ENCODE results near the gene ADAMTS16.

The ADAMTS16 gene

GRCh38 chr5:5116956-5117355 is 23.2 kb upstream of the ADAMTS16 start:
- TF ChIP-seq, protein P1, sequence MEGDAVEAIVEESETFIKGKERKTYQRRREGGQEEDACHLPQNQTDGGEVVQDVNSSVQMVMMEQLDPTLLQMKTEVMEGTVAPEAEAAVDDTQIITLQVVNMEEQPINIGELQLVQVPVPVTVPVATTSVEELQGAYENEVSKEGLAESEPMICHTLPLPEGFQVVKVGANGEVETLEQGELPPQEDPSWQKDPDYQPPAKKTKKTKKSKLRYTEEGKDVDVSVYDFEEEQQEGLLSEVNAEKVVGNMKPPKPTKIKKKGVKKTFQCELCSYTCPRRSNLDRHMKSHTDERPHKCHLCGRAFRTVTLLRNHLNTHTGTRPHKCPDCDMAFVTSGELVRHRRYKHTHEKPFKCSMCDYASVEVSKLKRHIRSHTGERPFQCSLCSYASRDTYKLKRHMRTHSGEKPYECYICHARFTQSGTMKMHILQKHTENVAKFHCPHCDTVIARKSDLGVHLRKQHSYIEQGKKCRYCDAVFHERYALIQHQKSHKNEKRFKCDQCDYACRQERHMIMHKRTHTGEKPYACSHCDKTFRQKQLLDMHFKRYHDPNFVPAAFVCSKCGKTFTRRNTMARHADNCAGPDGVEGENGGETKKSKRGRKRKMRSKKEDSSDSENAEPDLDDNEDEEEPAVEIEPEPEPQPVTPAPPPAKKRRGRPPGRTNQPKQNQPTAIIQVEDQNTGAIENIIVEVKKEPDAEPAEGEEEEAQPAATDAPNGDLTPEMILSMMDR (IDR thresholded peaks at IDR 0.05; ENCODE audit: low read depth, low read length): no peak

DNA sequence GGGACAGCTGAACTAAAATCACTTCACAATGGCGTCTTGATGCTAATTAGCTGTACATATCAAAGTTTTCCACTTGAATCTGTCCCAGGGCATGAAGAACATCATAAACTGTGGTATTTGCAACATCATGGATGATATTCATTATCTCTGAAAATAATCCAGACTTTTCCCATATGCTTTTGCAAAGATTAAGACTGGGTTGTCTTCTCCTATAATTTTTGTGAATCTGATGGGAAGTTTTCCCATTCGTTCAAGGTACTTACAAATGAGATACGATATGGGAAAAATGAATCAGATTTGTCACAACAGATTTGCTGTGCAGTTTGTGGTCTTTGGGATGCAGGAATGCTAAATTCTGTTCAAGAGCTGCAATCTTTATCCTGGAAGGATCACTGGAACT is 17.4 kb upstream of the ADAMTS16 start:
- TF ChIP-seq, protein P1 (IDR thresholded peaks at IDR 0.05; ENCODE audit: low read depth, low read length): no peak
- no peak overlapping the region for H3K4me3 ChIP-seq (replicated peaks in 1 of 2; ENCODE audit: low read depth in 2 of 2, low read length in 2 of 2)
- DNase-seq (ENCODE audit: low read depth in 2 of 2): no peak

More at GRCh38 chr5:5116956-5117355, 23.2 kb upstream of the ADAMTS16 start:
- no peak overlapping the region for H3K4me3 ChIP-seq (replicated peaks in 1 of 2; ENCODE audit: low read depth in 2 of 2, low read length in 2 of 2)
- DNase-seq (ENCODE audit: low read depth in 2 of 2): no peak

DNA sequence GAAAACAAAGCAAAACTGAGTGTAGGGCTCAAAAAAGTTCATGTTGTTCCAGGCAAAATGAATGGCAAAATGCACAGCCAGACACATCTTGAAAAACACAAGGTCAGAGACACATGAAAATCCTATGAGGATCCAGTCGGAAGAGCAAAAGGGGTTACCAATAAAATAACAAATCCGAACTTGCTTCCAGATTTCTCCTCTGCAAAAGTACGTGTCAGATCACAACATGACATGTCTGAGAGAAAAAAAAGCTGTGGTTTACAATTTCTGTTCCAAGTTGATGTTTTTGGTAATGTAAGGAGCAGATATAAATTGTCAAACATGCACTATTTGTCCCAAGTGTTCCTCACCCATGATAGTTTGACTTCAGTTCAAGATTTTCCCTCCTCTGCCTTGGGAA is 15.9 kb upstream of the ADAMTS16 start:
- DNase-seq (ENCODE audit: low read depth in 2 of 2): no peak
- H3K4me3 ChIP-seq (replicated peaks in 1 of 2; ENCODE audit: low read depth in 2 of 2, low read length in 2 of 2): no peak overlapping the region
- TF ChIP-seq, protein P1 (IDR thresholded peaks at IDR 0.05; ENCODE audit: low read depth, low read length): no peak

DNA sequence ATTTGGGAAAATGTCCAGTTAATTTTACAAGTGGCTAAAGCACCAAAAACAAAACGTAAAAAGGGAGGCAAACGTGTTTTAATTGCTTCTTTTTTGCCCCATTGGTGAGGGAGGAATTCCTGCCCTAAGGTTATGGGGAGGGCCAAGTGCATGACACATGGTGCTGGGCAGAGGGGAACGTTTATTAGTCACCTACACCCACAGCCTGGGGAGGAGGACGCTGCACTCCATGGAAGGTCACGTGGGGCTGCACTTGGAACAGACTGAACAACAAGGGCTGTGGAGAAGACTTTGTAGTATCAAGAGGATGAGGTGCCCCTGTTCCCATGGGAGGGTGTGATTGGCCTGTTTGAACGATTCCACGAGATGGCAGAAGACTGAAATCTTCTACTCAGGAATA is 13.7 kb upstream of the ADAMTS16 start:
- H3K4me3 ChIP-seq (replicated peaks in 1 of 2; ENCODE audit: low read depth in 2 of 2, low read length in 2 of 2): no peak overlapping the region
- TF ChIP-seq, protein P1 (IDR thresholded peaks at IDR 0.05; ENCODE audit: low read depth, low read length): no peak
- DNase-seq (ENCODE audit: low read depth in 2 of 2): no peak

DNA sequence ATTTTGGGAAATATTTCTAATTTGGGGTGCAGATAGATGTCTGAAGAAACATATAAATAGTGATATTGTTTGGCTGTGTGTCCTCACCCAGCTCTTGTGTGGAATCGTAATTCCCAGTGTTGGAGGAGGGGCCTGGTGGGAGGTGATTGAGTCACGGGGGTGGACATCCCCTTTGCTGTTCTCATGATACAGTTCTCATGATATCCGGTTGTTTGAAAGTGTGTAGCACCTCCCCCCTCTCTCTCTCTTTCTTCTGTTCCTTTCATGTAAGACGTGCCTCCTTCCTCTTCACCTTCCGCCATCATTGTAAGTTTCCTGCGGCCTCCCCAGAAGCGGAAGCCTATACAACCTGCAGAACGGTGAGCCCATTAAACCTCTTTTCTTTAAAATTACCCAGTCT is 11.4 kb upstream of the ADAMTS16 start:
- DNase-seq (ENCODE audit: low read depth in 2 of 2): no peak
- TF ChIP-seq, protein P1 (IDR thresholded peaks at IDR 0.05; ENCODE audit: low read depth, low read length): no peak
- H3K4me3 ChIP-seq (replicated peaks in 1 of 2; ENCODE audit: low read depth in 2 of 2, low read length in 2 of 2): no peak overlapping the region

- TF ChIP-seq, protein P1 (IDR thresholded peaks at IDR 0.05; ENCODE audit: low read depth, low read length): no peak
- DNase-seq (ENCODE audit: low read depth in 2 of 2): no peak
- no peak overlapping the region for H3K4me3 ChIP-seq (replicated peaks in 1 of 2; ENCODE audit: low read depth in 2 of 2, low read length in 2 of 2)
These were observed 7.9 kb upstream of the ADAMTS16 start for GRCh38 chr5:5132234-5132633.

GRCh38 chr5:5132693-5133295 is 7.3 kb upstream of the ADAMTS16 start:
- TF ChIP-seq, protein P1 (IDR thresholded peaks at IDR 0.05; ENCODE audit: low read depth, low read length): no peak
- no peak overlapping the region for H3K4me3 ChIP-seq (replicated peaks in 1 of 2; ENCODE audit: low read depth in 2 of 2, low read length in 2 of 2)

More at GRCh38 chr5:5132693-5133295, 7.3 kb upstream of the ADAMTS16 start:
- no peak for DNase-seq (ENCODE audit: low read depth in 2 of 2)
